Measurements from ENCODE around the gene LURAP1L.

LURAP1L gene

GRCh38 chr9:12777121-12778022 is 2.6 kb downstream of the LURAP1L start:
- DNase-seq = no peak

DNA sequence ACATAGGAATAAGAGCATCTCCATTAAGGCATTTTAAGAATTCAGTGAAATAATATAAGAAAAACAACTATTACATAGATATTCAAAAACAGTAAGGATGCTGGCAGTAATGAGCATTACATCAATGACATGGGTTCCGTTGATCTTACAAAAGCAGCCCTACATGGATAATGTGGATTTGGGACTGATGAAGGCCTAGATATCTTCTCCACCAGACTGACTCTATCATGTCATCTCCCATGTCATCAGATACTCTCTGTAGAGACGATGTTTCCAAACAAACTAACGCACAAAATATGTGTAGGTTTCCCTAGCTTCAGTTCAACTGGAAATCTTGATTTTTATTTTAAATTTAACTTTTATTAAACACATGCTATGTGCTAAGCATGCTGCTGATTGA is 3.6 kb downstream of the LURAP1L start:
- no peak for DNase-seq

- no peak for DNase-seq
Observed at GRCh38 chr9:12781226-12781733, 6.5 kb downstream of the LURAP1L start.

DNA sequence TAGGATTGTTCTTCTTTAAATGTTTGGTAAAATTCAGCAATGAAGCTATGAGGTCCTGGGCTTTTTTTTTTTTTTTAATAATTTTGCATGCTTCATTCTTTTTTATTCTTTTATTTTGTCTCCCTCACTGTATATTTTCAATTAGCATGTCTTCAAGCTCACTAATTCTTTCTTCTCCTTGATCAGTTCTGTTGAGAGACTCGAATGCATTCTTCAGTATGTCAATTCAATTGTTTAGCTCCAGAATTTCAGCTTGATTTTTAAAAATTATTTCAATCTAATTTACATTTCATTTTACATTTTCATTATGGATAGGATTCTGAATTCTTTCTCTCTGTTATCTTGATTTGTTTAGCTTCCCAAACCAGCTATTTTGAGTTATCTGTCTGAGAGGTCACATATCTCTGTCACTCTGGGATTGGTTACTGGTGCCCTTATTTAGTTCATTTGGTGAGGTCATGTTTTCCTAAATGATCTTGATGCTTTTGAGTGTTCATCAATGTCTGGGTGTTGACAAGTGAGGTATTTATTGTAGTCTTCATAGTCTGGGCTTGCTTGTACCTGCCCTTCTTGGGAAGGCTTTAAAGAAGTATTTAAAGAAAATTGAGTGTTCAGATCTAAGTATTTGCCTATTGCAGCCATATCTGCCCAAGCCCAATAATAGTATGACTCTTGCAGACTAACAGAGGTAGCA is 9.1 kb downstream of the LURAP1L start:
- DNase-seq = no peak

DNA sequence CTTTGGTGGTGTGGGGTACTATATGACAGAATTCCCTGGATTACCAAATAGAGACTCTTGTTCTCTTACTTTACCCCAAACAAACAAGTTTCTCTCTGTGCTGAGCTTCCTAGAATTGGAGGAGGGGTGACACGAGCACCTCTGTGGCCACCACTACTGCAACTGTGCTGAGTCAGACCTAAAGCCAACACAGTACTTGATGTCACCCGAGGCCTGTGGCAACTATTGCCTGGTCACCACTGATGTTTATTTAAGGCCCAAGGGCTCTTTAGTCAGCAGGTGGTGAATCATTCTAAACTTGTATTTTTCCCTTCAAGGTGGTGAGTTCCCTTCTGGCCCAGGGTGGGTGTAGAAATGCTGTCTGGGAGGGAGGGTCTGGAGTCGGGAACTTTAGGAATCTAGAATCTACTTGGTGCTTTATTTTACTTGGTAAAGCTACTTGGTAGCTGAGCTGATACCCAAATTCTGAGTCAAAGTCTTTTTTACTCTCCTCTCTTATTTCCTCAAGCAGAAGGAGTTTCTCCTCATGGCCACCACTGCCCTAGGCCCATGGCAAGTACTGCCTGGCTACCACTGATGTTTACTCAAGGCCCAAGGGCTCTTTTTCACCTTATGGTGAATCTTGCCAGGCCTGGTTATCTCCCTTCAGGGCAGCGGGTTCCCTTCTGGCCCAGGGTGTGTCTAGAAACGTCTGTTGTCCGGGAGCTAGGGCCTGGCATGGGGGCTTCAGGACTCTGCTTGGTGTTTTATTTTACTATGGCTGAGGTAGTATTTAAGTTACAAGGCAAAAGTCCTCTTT is 9.8 kb downstream of the LURAP1L start:
- no peak for DNase-seq

- DNase-seq = no peak
Observed at GRCh38 chr9:12785260-12785770, 10.5 kb downstream of the LURAP1L start.

GRCh38 chr9:12785941-12786340 is 11.1 kb downstream of the LURAP1L start:
- no peak for DNase-seq

DNA sequence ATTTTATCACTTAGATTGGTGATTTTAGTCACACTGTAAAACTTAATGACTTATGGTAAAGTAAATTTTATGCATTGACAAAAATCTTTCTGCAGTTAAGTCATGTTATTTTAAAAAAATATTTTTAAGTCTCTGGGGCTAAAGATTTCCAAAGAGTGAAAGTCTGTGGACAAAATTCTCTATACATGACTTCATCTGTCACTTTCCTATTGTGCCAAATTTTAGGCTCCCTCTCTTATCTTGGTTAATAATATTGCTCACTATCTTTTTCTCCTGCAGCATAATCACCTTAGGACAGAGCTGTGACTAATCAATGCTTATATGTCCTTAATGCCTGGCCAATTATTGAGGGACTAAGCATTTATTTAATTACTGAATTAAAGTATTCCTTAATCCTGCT is 15.2 kb downstream of the LURAP1L start:
- DNase-seq = no peak

DNA sequence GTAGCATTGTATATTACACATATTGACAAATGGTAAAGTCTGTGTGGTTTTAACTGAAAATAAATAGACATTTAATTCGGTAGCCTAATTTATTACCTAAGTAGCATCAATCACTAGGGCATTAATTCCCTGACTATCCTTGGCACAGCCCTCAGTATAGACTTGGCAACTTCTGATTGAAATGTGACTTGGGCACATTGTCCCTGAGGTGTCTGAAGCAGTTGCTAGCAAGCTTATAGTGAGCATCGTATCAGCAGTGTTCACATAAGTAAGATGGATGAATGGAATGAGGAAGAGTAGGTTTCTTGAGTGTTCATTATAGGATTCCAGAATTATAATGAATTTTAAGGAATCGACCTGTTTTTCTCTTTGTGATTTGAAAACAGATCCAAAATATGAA is 16.1 kb downstream of the LURAP1L start:
- no peak for DNase-seq

DNA sequence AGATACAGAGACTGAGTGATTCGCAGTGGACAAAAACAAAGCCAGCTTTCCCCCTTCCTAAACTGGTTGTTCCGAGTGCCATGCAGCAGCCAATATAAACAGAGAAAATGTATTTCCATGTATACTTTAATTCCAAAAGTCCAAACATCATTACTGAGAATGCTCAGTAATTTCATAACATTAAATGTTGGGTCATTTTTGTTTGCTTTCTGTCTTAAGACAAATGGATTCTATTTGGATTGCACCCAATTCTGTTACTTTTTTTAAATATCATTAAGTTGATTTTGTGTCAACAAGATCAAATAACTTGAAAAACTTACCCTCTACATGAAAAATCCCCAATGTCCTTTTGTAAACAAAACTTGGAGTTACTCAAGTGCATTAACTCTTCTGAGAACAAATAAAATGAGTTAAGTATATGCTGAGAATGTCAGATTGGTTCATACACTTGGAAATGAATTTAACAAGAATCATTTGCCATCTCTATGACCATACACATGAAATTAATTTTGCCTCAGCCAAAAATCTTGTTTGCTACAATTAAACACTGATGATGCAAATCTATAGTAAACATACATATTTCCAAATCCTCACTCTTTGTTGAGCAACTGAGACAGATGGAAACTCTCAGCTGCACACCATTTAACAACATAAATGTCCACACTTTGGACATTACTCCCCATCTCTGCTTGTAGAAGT is 19.4 kb downstream of the LURAP1L start:
- DNase-seq = peak; percentile 53

- no peak for DNase-seq
Observed at GRCh38 chr9:12796601-12797000, 21.8 kb downstream of the LURAP1L start.

GRCh38 chr9:12797037-12797436 is 22.2 kb downstream of the LURAP1L start:
- no peak for DNase-seq

- DNase-seq = no peak
Observed at GRCh38 chr9:12798066-12798770, 23.4 kb downstream of the LURAP1L start.

- no peak for DNase-seq
Observed at GRCh38 chr9:12801187-12801586, 26.4 kb downstream of the LURAP1L start.

GRCh38 chr9:12801663-12802062 is 26.8 kb downstream of the LURAP1L start:
- no peak for DNase-seq

- no peak for DNase-seq
Observed at GRCh38 chr9:12802093-12802492, 27.3 kb downstream of the LURAP1L start.

GRCh38 chr9:12808569-12808968 is 33.7 kb downstream of the LURAP1L start:
- DNase-seq = no peak

- no peak for DNase-seq
Observed at GRCh38 chr9:12809720-12810119, 34.9 kb downstream of the LURAP1L start.

- DNase-seq = no peak
Observed at GRCh38 chr9:12811935-12812334, 37.1 kb downstream of the LURAP1L start.

DNA sequence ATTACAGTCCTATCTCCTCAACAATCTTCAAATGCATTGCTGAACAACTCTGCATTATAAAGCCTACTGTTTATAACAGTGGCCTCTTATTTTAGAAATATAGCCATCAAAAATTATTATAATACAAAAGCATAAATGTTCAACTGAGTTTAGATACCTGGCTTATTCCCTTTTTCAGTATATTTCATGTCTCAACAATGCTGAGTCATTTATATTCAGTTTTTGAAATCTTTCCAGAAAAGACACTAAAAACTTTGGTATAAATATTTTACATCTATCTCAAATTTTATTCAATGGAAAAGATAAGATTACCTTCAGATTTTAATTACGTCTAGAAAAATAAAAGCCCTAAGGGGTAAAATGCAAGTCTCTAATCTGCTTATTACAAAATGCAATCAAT is 37.9 kb downstream of the LURAP1L start:
- DNase-seq = no peak

GRCh38 chr9:12813533-12813932 is 38.7 kb downstream of the LURAP1L start:
- DNase-seq = no peak
